ENCODE data around the gene E4F1. TPM values are rescaled to one million over a fixed set of nuclear protein-coding genes. Genes with fewer than 3 reads are reported as not detected.

E4F1 gene
- total and polyA plus RNA-seq, 9 donors = 0.58 to 26.2 (median 22.7) TPM

GRCh38 chr16:2212362-2213324 is 10.7 kb upstream of the E4F1 start:
- Histone ChIP-seq H3K4me1 (ENCODE audit: insufficient read depth) (peaks cover 8% of the 10 kb centered on the region), H3K4me3 (no peak overlapping the region), H3K36me3 (no peaks in the 10 kb centered on the region), H3K27me3 (no peaks in the 10 kb centered on the region), H3K9me3 (no peaks in the 10 kb centered on the region), H3K27ac (no peak overlapping the region)
- intact Hi-C loops (cut with DNase I) = no loop called here
- WGBS, 3 donors = 61 to 70% (median 64%) methylated on average over 19 of the region's 19 CpGs
- no peak for DNase-seq
- TF ChIP-seq POLR2A (IDR thresholded peaks at IDR 0.05) = no peak
- TF ChIP-seq, protein P1, sequence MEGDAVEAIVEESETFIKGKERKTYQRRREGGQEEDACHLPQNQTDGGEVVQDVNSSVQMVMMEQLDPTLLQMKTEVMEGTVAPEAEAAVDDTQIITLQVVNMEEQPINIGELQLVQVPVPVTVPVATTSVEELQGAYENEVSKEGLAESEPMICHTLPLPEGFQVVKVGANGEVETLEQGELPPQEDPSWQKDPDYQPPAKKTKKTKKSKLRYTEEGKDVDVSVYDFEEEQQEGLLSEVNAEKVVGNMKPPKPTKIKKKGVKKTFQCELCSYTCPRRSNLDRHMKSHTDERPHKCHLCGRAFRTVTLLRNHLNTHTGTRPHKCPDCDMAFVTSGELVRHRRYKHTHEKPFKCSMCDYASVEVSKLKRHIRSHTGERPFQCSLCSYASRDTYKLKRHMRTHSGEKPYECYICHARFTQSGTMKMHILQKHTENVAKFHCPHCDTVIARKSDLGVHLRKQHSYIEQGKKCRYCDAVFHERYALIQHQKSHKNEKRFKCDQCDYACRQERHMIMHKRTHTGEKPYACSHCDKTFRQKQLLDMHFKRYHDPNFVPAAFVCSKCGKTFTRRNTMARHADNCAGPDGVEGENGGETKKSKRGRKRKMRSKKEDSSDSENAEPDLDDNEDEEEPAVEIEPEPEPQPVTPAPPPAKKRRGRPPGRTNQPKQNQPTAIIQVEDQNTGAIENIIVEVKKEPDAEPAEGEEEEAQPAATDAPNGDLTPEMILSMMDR (IDR thresholded peaks at IDR 0.05) = no peak
- no peak for TF ChIP-seq EP300 (IDR thresholded peaks at IDR 0.05)

DNA sequence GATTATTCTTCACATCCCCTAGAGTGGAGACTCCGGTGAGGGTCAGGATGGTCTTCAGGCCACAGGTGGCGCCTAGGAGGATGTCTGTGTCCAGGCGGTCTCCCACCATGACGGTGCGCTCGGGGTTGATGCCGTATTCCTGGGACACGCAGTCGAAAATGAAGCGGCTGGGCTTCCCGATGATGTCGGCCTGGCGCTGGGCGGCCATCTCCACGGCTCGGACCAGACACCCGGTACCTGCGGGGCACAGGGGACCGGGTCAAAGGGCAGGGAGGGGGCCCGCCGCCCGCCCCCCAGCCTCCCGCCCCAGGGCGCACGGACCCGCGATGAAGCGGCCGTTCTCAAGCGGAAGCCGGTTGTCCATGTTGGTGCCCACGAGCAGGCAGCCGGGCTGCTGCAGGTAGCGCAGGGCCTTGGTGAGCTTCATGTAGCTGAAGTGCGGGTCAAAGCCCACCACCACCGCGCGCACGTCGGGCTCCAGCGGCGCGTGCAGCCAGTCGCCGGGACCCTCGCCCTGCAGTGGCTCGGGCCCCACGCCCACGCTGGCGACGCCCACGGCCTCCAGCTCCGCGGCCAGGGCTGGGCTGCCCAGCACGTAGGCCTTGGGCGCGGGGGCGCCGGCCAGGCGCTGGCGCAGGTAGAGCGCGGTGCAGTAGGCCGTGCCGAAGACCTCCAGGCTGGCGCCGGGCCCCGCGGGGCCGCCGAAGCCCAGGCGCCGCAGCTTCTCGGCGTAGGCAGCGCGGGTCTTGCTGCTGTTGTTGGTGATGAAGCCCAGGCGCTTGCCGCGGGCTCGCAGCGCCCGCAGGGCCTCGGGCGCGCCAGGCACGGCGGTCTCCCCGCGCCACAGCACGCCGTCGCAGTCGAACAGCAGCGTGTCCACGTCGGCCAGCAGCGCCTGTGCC is 9.3 kb upstream of the E4F1 start:
- H3K9me3 ChIP-seq = no peaks in the 10 kb centered on the region
- 0 to 1% (median 1%) methylated on average over 55 to 98 of the region's 98 CpGs for WGBS, 3 donors
- peak overlapping the region; percentile 68 for H3K4me3 ChIP-seq
- H3K36me3 ChIP-seq = no peaks in the 10 kb centered on the region
- TF ChIP-seq, protein P1 (IDR thresholded peaks at IDR 0.05) = no peak
- TF ChIP-seq POLR2A (IDR thresholded peaks at IDR 0.05) = no peak
- no peak for TF ChIP-seq EP300 (IDR thresholded peaks at IDR 0.05)
- intact Hi-C loops (cut with DNase I) = no loop called here
- peak in 3 of 5 donors; percentile 35 to 58 (median 50) for DNase-seq
- H3K27me3 ChIP-seq = no peaks in the 10 kb centered on the region
- H3K27ac ChIP-seq = peak overlapping the region in 1 of 2 donors; percentile 39
- peaks cover 8% of the 10 kb centered on the region for H3K4me1 ChIP-seq (ENCODE audit: insufficient read depth)

- TF ChIP-seq POLR2A (IDR thresholded peaks at IDR 0.05) (no peak), EP300 (IDR thresholded peaks at IDR 0.05) (no peak)
- TF ChIP-seq, protein P1 (IDR thresholded peaks at IDR 0.05) = no peak
- WGBS, 3 donors = 0% methylated on average over 6 to 48 of the region's 48 CpGs
- intact Hi-C loops (cut with DNase I) = no loop called here
Observed at GRCh38 chr16:2214719-2214968, 8.7 kb upstream of the E4F1 start, which contains the start of gene PGP. Gene PGP, minus strand, starts transcription at chr16:2214840. Its CDS starts 63 bp downstream, at chr16:2214777.

GRCh38 chr16:2216330-2216729 is 7.1 kb upstream of the E4F1 start:
- no peaks in the 10 kb centered on the region for H3K9me3 ChIP-seq
- intact Hi-C loops (cut with DNase I) = no loop called here
- no peak overlapping the region for H3K27ac ChIP-seq
- H3K27me3 ChIP-seq = no peaks in the 10 kb centered on the region
- no peak for DNase-seq
- 93 to 95% (median 95%) methylated on average over 4 of the region's 4 CpGs for WGBS, 3 donors
- peaks cover 8% of the 10 kb centered on the region for H3K4me1 ChIP-seq (ENCODE audit: insufficient read depth)
- no peaks in the 10 kb centered on the region for H3K36me3 ChIP-seq
- TF ChIP-seq POLR2A (IDR thresholded peaks at IDR 0.05) (no peak), EP300 (IDR thresholded peaks at IDR 0.05) (no peak)
- TF ChIP-seq, protein P1 (IDR thresholded peaks at IDR 0.05) = no peak
- H3K4me3 ChIP-seq = no peak overlapping the region

More at GRCh38 chr16:2214719-2214968, 8.7 kb upstream of the E4F1 start, which contains the start of gene PGP:
- Histone ChIP-seq H3K36me3 (no peaks in the 10 kb centered on the region), H3K27me3 (no peaks in the 10 kb centered on the region), H3K4me3 (peak within 1 kb of the TSS; percentile 68), H3K27ac (peak within 1 kb of the TSS; percentile 39 to 83), H3K4me1 (ENCODE audit: insufficient read depth) (peaks cover 8% of the 10 kb centered on the region), H3K9me3 (no peaks in the 10 kb centered on the region)
- no peak for DNase-seq
